ENCODE measurements around the gene AAK1.
"Not testable (repeated sequence)": the region's sequence is repeated elsewhere in the genome, so short reads cannot be mapped to it uniquely, and the experiment has no call there.

Gene AAK1

DNA sequence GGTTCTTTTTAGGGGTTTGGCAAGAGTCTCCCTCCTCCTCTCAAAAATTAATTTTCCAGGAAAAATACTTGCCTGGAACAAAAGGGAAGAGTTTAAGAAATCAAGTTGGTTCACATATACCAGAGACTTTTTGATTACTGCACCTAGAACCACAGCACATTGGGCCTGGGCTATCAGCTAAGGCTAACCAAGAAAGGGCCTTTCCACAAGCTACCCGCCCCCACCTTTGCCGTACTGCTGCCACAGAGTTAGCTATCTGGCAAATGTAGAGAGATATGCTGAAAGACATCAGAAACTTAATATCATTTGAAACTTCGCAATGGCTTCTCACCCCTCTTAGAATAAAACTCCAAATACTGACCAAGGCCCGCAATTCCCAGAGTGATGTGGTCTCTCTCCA is 76.9 kb downstream of the AAK1 start:
- no peak for DNase-seq

DNA sequence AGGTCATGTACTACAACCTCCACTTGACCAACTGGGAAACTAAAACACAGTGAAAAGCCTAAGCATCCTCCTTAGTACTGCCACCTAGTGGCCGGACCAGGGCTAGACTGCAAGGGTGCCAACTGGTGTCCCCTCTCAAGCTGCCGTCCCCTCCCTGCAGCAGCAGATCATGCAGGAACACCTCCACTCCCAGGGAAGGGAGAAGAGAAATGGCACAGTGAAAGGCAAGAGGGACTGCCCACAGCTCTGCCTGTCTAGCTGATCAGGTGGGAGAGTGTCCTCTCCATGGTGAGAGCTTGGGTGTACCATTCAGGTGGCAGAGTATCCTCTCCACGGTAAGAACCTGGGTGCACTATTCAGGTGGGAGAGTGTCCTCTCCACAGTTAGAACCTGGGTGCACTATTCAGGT is 78.1 kb downstream of the AAK1 start:
- peak; percentile 56 for DNase-seq

DNA sequence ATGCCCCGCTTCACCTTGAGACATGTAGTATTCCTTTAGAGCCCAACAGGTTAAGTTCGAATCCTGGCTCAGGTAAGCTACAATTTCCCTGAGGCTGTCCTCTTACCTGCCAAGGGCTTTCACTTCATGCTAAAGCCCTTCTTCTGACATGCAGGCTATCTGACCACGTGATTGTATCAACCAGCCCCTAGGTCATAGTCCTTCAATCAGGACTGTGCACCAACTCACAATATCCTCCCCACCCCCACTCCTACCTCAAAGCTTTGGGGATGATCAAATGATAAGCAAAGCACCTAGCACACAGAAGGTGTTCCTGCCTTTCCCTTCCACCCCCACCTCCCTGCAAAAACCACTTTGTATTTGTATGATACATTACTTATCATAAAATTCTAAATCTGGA is 78.9 kb downstream of the AAK1 start:
- DNase-seq, result no peak

DNA sequence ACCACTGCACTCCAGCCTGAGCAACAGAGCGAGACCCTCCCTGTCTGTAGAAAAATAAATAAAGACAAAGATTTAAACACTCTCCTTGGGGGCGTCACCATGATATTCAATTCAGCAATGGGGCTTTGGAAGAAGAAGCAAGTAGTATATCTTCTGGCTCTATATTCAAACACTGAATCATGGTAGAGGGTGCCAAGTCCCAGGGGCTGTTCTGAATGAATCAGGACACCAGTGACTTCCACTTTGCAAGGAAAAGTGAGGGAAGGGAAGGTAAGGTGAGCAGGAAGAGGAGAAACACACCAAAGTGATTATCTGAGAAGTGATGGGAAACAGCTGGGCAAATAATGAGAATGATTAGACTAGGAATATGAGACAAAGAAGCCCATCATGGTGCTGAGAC is 80.5 kb downstream of the AAK1 start:
- DNase-seq, result peak; percentile 74

DNA sequence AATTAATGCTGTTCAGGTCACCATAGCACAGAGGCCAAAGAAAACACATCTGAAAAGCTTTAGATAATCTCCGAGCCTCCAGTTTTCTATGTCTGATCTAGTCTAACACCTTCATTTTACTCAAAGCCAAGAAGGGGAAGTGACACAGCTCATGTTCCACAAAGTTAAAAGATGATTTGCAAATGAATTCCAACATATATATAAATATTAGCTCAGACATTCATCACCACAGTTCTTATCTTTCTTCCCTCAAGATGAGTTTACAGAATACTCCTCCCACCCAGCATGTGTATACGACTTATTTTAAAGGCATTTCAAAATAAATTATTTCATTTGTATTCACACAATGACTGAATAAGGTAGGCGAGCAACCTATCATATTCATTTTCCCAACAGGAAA is 82.4 kb downstream of the AAK1 start:
- no peak for DNase-seq

DNA sequence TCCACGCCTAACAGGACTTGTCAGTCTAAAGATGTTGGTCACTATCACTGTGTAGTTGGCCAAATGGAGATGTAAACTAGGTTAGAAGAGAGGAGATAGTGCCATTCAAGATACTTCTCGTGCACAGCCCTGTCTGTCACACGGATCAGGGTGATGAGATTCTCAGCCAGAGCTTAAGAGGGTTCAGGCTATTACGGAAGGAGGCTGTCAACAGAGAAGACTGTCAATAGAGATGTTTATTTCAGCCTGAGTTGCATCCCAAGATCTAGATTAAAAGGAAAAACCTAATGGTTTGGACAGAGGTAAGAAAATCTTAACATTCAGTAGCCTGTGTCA is 83.4 kb downstream of the AAK1 start:
- no peak for DNase-seq

DNA sequence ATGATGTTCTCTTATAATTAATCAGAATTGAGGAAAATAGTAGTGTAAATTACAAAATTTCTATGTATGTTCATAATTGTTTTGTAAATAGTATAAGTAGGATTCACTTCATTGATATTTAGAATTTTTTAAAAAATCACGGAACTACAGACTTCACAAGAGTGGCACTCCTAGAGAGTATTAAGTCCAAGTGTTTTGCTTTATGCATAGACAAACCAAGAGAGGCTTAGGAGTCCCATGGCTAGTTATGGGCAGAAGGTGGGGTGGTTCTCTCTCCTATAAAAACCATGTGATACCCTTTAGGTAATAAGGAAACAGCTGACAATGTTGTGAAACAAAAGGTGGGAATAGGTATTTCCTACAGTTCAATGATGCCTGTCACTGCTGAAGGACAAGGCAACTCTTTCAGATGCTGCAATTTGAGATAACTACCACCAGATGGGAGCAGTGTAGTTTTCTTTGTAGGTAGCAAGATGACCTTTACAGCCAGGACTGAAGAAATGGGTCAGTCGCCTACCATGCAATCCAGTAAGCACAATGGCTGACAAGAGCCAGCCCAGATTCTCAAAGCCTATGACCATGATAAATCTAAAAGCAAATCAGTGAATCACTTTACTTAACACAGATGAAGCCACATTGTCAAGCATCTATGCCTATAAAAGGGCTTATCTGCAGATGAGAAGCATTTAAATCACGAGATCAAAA is 83.9 kb downstream of the AAK1 start:
- DNase-seq, result peak; percentile 64

DNA sequence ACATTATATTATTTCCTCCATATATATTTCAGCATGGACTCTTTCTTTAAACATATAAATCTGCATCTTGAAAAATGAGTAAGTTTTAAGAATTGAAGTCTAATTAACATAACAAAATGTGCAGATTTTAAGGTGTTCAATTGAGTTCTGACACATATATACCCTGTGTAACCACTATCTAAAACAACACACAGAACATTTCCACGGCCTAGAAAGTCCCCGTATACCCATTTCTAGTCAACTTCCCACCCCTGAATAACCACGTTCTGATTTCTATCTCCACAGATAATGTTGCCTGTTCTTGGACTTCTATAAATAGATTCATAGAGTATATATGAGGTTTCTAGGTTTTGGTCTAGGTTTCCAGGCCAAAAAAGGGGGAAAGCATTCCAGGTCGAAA is 87.5 kb downstream of the AAK1 start:
- no peak for DNase-seq

DNA sequence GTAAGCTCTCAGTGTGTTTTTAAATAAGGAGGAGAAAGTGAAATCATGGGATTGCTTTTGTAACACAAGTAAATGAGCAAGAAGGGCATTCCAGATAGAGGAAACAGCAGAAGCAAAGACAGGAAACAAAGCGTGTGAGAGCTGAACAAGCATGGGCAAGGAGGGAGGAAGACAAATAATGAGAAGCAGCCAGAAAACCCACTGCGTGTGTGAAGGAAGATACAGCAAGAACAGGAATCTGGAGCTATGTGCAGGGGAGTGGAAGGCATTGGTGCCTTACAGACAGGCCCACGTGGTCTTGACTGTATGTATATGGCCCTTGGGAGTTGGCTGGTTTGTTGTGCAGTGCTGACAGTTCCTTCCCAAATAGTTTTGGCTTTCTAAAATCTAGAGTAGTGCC is 88.6 kb downstream of the AAK1 start:
- no peak for DNase-seq

DNA sequence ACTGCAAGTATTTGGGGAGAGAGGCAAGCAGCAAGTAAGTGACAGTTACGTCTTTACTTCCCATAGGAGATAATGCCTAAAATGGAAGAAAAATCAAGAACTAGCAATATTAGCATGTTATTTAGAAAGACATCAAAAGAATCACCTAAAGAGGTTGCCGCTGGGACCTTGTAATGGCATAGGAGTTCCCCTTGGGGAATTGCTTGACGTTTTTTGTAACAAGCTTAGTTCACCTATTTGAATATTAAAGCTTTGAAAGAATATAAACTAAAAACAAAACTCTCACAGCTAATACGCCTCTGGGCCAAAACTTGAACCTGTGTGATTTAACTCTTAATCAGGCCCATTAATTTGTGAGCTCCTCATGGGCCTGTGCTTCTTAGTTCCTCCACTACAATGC is 89.0 kb downstream of the AAK1 start:
- no peak for DNase-seq

DNA sequence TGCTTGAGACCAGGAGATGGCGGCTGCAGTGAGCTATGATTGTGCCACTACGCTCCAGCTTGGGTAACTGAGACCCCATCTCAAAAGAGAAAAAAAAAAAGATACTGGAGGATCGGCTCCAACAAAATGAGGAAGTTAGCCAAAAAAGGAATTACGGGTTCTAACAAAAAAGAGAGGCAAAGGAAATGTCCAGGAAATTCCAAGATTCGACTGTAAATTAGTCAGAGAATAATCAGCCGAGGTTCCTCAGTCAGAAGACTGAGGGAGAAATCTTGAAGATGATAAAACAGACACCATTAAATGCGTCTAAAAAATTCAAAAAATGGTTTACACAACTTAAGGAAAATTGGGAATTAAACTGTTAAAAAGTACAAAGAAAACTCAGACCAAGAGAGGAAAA is 89.5 kb downstream of the AAK1 start:
- no peak for DNase-seq

DNA sequence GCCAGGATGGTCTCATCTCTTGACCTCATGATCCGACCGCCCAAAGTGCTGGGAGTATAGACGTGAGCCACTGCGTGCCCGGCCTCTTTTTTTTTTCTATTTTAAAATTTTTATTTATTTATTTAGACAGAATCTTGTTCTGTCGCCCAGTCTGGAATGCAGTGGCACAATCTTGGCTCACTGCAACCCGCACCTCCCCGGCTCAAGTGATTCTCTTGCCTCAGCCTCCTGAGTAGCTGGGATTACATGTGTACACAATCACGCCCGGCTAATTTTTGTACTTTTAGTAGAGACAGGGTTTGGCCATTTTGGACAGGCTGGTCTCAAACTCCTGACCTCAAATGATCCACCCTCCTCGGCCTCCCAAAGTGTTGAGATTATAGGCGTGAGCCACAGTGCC is 93.0 kb downstream of the AAK1 start:
- DNase-seq, result not testable (repeated sequence)

DNA sequence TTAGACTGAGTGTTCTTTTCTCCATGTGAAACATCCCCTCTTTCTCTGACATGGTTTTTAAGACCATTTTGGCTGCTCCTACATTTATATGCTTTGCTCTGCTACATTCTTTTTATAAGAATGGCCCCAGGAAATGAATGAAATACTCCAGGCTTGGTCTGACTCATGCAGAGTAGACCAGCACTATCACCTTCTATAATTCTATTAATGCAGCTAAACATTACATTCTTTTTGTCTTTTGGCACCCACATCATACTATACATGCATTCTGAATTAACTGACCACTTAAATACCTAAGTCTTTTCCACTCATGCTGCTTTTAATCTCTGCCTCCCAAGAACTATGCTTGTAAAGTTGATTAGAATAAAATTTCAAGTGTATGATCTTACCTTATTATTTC is 94.1 kb downstream of the AAK1 start:
- no peak for DNase-seq

DNA sequence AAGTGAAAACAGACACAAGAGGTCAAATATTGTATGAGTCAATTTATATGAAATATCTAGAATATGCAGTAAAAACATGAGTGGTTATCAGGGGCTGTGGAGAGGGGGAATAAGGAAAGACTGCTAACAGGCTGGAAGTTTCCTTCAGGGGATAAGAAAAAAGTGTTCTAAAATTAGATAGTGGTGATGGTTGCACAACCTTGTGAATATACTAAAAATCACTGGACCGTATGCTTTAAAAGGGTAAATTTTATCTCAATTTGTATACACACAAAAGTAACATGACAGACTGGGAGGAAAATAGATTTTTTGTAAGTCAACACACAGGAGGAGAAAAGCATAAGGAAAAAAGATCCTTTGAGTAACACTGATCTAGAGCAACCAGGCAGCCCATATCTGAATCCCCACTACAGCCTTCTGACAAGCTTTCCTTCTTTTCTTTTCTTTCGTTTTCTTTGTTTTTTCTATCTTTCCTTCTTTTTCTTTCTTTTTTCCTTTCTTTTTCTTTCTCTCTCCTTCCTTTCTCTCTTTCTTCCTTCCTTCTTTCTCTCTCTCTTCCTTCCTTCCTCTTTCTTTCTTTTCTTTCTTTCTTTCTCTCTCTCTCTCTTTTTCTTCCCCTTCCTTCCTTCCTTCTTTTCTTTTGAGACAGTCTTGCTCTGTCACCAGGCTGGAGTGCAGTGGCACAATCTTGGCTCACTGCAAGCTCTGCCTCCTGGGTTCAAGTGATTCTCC is 95.4 kb downstream of the AAK1 start:
- no peak for DNase-seq

DNA sequence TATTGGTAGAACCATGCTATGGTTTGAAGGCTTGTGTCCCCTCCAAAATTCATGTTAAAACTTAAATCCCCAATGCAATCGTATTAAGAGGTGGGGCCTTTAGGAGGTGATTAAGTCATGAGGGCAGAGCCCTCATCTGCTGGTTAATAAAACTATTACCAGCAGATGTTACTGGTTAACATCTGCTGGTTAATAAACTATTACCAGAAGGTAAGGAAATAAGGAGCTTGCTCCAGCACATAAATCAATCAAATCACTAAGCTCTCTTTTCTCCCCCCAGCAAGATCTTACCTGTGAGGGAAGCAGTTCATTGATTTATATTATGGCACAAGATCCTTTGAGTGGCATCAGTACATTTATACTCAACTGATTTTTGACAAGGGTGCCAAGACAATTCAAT is 96.9 kb downstream of the AAK1 start:
- DNase-seq, result no peak

DNA sequence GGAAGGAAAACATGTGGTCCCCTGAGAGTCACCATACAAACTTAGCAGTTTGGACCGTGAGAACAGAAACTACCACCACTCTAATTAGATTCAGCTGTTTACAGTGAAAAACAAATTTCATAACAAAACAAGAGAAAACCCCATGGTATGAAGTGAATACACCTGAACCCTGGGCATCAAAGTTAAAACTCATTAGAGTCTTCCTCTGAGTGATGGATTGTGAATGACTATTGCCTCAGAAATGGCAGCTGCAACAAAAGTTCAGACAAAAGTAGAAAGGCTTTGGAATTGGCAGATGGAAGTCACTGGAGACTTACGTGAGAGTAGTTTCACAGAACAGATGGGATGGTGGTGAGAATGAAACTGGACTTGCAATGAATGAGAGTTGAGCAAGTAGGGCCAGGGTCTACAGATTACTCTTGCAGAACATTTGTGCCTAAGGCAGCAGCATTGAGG is 98.0 kb downstream of the AAK1 start:
- no peak for DNase-seq

DNA sequence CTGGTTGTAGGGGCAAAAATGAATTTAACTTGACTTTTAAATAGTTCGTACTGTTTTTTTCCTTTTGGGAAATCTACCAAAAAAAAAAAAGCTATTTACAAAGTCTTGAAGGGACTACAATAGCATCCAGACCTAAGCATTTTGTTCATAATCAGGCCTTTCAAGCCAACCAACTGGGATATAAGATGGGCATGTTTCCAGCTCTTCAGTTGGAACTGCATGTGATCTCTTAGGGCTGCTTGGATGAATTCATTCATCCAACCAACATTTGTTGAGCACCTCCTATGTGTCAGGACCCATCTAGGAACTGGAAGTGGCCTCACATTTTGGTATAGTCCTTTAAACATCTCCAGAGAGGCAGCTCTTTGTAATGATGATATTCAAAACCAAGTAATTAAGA is 98.6 kb downstream of the AAK1 start:
- no peak for DNase-seq

DNA sequence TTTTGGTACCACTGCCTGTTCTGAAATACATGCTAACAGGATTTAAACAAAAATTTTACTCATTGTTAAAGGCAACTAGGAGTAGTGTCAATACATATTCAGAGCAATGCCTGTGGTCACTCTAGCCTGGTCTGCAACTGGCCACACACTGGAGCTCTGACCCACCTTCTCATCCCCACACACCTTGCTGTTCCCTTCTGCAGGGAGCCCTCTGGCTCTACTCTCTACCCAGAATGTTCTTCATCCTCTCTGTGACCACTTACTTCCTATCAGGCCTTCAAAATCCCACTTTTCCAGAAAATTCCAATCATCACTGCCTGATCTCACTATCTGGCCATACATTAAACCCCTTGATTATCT is 104.0 kb downstream of the AAK1 start:
- DNase-seq, result no peak

DNA sequence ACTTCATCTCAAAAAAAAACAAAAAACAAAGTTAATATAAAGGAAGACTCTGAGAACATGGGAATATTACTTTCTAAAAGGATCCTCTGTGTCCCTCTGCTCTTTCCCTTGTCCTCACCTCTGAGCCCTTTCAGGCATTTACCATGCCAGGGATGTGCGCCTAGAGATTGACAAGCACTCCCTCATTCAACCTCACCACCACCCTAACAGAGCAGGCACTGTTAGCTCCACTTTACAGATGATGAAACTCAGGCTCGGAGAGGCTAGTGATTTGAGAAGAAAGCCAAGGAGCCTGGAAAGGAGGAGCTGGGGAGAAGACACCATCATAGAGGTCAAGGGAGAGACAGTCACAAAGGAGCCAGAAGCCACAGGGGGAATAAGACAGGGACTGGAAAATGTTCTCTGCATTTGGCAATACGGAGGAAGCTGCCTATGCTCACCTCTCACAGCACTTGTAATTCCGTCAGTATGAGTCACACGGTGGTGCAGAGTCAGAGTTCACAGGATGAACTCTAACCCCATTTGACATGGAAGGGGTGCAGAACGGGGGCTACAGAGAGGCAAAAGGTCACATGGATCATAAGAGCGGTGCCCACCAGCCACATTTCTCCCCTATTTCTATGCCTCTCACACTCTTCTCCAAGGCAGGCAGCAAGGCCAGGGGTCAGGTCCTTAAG is 104.5 kb downstream of the AAK1 start:
- DNase-seq, result no peak

DNA sequence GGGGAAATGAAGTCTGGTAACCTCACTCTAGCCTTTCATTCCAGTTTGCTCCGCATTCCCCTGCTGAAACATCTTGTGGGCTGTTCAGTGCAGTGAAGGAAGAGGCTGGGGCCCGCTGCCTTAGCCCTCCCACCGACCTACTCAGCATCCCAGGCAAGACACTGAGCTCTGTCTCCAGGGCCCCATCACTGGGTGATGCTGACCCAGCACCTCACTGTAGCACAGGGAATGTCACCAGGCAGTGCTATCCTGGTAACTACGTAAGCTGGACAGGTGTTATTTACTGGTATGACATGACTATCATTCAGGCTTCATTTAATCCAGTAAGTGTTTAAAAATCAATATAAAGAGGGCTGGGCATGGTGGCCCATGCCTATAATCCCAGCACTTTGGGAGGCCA is 105.3 kb downstream of the AAK1 start:
- no peak for DNase-seq

DNA sequence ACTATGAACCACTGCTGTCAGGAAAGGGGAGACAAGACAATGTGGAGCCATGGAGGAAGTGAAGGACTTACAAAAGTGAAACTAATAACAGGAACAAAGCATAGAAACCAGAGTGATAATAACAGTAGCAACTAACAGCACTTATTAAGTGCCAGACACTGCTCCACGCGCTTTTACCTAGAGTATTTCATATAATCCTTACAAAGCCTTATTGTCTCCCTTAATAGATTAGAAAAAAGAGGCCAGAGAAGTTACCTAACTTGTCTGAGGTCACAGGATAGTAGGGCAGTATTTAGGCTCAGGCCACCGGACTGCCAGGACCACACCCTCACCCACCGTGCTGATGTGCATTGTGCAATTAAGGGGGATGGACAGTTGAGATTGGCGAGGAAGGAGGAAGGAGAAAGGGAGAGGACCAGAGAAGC is 107.7 kb downstream of the AAK1 start:
- DNase-seq, result no peak

DNA sequence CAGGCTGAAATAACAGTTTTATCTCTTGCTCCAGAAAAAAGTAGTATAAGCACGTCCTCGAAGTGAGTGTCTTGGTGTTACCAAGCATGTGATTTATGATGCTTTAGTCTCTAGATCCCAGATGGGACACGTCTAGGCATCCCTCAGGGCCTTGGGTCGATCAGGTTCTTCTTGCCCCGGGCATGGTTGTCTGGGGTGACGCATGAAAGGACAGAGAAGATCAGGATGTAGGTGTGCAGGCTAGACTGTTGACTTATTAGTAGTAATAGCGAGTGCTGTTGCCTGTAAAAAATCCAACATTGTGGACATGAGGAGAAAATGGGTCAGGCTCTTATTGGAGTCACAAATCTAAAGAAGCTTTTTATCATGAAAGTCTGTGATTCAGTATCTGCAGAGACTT is 112.4 kb downstream of the AAK1 start:
- DNase-seq, result no peak

DNA sequence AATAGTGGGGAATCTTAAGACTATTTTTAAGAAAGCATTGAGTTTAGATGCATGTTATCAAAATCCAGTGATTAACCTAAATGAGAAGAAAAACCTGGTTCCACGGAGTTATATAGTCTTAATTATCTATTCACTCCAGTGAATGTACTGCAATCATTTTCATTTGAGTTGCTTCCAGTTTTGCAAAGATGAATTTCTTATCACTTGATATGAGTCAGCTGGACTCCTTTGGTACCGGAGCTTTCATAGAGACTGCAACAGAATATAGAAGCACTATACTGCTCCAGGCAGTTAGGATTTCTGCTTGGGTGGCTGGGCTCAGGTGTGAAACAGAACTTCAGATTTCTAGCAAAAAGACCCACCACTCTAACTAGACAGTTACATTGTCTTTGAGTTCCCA is 114.1 kb downstream of the AAK1 start:
- no peak for DNase-seq

DNA sequence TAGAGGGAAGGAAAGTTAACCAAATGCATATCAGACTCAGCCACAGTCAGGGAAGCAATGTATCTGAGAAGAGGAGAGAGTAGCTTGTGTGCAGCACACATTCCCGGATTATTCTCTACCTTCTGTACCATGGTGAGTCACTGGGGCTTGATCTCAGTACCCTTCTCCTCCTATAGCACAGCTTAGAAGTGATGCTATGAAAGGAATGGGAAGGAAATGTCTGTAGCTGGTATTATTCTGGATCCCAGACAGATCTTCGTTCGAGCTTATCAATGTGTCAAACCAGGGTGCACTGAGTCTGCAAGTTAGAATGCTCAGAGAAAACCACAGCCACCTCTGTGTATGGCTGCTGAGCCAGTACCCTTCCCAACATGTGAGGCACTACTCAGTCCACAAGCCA is 118.3 kb downstream of the AAK1 start:
- no peak for DNase-seq

DNA sequence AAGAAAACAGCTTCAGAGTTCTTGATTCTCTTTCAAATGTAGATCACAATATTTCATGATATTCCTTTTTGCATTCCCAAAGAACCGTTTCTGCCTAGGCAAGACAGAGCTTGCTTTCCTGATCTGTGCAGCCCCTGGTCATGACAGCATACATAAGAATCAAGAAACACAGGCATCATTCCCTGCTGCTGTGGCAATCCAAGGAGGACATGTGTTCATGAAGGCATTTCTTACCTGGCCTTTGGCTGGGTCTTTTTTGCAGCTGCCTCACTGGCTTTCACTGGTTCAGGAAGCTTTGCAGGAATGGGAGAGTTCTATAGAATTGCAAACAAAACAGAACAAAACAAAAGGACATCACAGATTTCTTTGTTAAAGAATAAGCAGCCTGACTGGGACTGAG is 118.7 kb downstream of the AAK1 start:
- DNase-seq, result no peak

All from NCI-H146 (cell line).